Measurements from ENCODE around the gene POU3F3.

Gene POU3F3

DNA sequence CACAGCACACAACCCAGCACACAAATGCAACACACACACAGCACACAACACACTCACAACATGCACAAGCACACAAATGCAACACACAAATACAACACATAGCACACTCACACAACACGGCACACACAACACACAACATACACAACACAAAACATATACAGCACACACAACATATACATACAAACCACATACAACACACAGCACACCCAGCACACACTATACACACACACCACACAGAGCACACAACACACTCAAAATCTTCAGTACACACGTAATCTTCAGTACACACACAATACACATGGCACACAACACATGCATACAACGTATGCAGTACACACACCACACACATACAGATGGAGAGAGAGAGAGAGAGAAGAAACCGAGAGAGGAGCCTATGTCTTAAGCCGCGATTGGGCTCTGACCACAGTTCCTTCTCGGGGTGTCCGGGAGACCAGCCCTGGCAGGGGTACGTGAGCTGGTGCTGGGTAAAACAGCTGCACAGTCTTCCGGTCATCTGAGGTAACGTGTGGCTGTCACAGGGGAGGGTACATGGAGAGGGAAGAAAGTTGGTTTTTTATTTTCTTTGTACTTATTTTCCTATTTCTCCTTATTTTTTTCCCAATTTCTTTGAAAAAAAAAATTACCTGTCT lies 25.1 kb downstream of the POU3F3 start:
- DNase-seq: no peak

- DNase-seq: no peak
Measured at GRCh38 chr2:104880076-104880475, 26.2 kb downstream of the POU3F3 start.

GRCh38 chr2:104883357-104883756 lies 29.4 kb downstream of the POU3F3 start:
- DNase-seq: no peak

DNA sequence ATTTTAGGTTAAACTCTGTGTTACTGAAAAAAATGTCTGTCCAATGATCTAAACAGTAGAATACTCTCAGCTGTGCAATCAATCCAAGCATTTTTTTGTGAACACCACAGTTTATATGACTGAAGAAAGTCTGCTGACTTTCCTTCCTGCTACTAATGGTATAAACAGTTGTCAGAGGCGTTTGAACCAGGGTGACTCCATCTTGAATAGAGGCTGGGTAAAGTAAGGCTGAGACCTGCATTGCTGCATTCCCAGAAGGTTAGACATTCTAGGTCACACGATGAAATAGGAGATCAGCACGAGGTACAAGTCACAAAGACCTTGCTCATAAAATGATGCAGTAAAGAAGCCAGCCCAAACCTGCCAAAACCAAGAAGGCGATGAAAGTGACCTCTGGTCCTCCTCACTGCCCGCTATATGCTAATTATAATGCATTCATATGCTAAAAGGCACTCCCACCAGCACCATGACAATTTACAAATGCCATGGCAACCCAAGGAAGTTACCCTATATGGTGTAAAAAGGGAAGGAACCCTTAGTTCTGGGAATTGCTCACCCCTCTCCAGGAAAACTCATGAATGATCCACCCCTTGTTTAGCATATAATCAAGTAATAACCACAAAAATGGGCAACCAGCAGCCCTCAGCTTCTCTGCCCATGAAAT lies 31.3 kb downstream of the POU3F3 start:
- no peak for DNase-seq

DNA sequence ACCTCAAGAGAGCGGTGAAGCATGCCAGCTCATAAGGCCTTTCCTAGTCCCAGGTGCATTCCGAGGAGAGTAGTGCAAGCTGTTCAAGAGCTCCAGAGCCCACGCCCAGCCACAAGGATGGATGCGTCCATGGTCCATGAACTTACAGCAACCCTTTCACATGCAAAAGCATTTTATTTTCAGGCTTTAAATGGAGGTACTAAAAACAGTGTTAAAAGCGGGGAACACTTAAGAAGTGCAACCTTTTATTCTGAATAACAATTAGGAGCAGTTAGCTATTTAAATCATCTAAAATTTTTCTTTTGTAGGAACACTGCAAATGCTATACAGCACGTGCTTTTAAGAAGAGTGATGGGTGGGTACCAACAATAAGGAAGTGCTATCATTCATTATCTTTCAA lies 33.8 kb downstream of the POU3F3 start:
- DNase-seq: no peak

- DNase-seq: no peak
Measured at GRCh38 chr2:104888489-104889258, 34.8 kb downstream of the POU3F3 start.

DNA sequence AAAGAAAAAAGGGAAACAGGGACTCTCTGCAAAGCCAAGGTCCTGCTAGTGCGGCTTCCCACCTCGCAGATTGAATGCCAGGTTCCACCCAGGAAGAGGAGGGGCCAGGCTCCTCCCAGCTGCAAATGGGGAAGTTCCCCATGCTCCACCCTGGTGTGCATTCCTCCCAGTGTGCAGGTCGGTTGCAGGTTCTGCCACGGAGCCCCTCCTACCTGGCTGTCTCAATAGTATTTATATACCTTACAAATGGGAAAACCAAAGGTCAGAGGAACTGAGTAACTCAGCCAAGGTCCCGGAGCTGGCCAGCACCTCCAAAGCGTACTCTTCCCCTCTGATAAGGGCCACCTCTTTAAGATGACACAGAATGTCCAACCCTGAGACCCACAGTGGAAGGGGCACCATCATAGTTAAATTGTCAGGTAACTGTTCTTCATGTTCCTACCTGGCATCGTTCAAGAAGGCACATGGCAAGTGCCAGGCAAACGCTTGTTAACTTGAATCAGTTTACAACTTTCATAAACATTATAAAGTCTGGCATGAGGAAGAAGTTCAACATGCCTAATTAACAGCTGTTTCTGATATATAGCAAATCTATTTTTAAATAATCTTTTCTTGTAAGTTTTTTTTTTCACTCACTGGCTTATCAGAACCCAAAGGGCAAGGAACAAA lies 35.5 kb downstream of the POU3F3 start:
- no peak for DNase-seq

- DNase-seq: no peak
Measured at GRCh38 chr2:104889960-104890684, 36.2 kb downstream of the POU3F3 start.

GRCh38 chr2:104890685-104891069 lies 36.8 kb downstream of the POU3F3 start:
- DNase-seq: no peak

- DNase-seq: no peak
Measured at GRCh38 chr2:104891145-104891544, 37.2 kb downstream of the POU3F3 start.

GRCh38 chr2:104896446-104896845 lies 42.5 kb downstream of the POU3F3 start:
- DNase-seq: no peak

GRCh38 chr2:104897515-104898184 lies 43.7 kb downstream of the POU3F3 start:
- no peak for DNase-seq

- no peak for DNase-seq
Measured at GRCh38 chr2:104900608-104901007, 46.7 kb downstream of the POU3F3 start.

- DNase-seq: no peak
Measured at GRCh38 chr2:104901037-104901881, 47.3 kb downstream of the POU3F3 start.

DNA sequence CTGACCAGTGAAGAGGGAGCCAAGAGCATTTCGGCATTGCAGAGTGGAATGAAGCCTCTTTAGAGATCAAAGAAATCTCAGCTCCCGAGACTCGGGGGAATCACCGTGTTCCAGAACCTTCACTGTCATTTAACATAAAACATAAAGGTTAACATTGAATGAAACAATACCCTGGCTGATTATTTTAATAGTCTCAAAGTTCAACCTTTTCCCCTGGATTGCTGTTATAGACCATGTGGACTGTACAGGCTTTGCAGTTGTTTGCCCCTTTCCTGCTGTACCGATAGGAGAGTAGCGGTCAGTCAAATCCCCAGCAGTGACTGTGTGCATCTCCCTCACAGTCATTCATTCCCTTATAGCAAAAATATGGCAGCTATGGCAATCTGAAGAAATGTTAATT lies 48.4 kb downstream of the POU3F3 start:
- DNase-seq: no peak
